ENCODE data around the gene AVEN.

DNA sequence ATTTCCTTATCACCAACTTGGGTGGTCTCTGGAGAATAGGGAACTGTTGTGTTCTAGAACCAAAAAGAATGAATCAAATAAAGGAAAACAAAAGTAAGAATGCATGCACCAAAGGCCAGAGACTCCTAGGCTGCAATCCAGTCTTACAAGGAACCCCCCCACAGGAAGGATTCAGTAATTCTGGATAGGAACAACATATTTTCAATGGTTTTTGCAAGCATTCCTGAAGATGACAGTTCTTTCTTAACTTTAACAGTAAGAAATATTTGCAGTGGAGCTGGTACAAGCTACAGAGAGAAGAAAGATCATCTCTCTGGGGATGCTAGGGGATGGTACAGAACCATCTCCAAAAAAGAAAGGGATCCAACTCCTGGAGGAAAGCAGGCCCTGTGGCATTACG, 186.9 kb downstream of the AVEN start:
- no peak for TF ChIP-seq EZH2 (IDR thresholded peaks at IDR 0.05; ENCODE audit: low read length)
- TF ChIP-seq, protein P1, sequence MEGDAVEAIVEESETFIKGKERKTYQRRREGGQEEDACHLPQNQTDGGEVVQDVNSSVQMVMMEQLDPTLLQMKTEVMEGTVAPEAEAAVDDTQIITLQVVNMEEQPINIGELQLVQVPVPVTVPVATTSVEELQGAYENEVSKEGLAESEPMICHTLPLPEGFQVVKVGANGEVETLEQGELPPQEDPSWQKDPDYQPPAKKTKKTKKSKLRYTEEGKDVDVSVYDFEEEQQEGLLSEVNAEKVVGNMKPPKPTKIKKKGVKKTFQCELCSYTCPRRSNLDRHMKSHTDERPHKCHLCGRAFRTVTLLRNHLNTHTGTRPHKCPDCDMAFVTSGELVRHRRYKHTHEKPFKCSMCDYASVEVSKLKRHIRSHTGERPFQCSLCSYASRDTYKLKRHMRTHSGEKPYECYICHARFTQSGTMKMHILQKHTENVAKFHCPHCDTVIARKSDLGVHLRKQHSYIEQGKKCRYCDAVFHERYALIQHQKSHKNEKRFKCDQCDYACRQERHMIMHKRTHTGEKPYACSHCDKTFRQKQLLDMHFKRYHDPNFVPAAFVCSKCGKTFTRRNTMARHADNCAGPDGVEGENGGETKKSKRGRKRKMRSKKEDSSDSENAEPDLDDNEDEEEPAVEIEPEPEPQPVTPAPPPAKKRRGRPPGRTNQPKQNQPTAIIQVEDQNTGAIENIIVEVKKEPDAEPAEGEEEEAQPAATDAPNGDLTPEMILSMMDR (optimal IDR thresholded peaks at IDR 0.05 in 1 of 3, IDR thresholded peaks at IDR 0.05 in 1 of 3, conservative IDR thresholded peaks at IDR 0.05 in 1 of 3; ENCODE audit: extremely low read depth in 1 of 3, insufficient read depth in 2 of 3, low read length in 3 of 3) = no peak
